ENCODE results near the gene KLHDC8A. TPM values are rescaled to one million over a fixed set of nuclear protein-coding genes. Genes with fewer than 3 reads are reported as not detected.

The KLHDC8A gene
- total and polyA plus RNA-seq, 9 of the 15 experiments (the other 6 are each of a cell fraction or from before 2014, with no cell fraction given), result 0.01 to 0.54 (median 0.04) TPM; not detected in 6

- TF ChIP-seq ZNF699 (CRISPR knock-in tag; IDR thresholded peaks at IDR 0.05; ENCODE audit: insufficient replicate concordance) (no peak), ZNF77 (CRISPR knock-in tag; IDR thresholded peaks at IDR 0.05) (no peak), SMARCE1 (IDR thresholded peaks at IDR 0.05) (no peak), ZNF121 (CRISPR knock-in tag; conservative IDR thresholded peaks at IDR 0.05) (no peak), POLR2AphosphoS2 (IDR thresholded peaks at IDR 0.05; ENCODE audit: low read length) (no peak), SRSF3 (IDR thresholded peaks at IDR 0.05; ENCODE audit: insufficient read depth, low read length) (no peak)
These were observed 14.1 kb upstream of the KLHDC8A start (continued) for GRCh38 chr1:205370780-205371179.

GRCh38 chr1:205369701-205370123 is 13.0 kb upstream of the KLHDC8A start:
- H3K4me2 ChIP-seq (ENCODE audit: insufficient read depth, low read length), result no peak overlapping the region
- BruUV-seq (replicated peaks), result no TSS peak
- peaks cover 0 to 2% of the 10 kb centered on the region in 2 experiments; a peak in 1 of 5 replicates for H3K4me1 ChIP-seq (replicated peaks in 1 of 2; ENCODE audit: control insufficient read depth in 2 of 2, insufficient read depth in 2 of 2, low read length in 2 of 2)
- FAIRE-seq, result no peak
- in situ Hi-C loops (cut with MboI) (no loop called here), intact Hi-C loops (cut with micrococcal nuclease) (no loop called here)
- H3K9me3 ChIP-seq (replicated peaks; ENCODE audit: control insufficient read depth, insufficient read depth, low read depth, low read length), result no peaks in the 10 kb centered on the region
- no peak overlapping the region for H2AFZ ChIP-seq (ENCODE audit: low read depth, low read length)
- no peak for ATAC-seq
- TF ChIP-seq EZH2 (IDR thresholded peaks at IDR 0.05; ENCODE audit: borderline replicate concordance, low read depth, low read length) (peak; percentile 46; the same call in 1 of the 2 replicates), ILF3 (IDR thresholded peaks at IDR 0.05; ENCODE audit: borderline replicate concordance) (no peak)
- H3K4me3 ChIP-seq, result no peak overlapping the region
- no peaks in the 10 kb centered on the region for H3K36me3 ChIP-seq (ENCODE audit: control insufficient read depth, insufficient read depth, low read length)
- DNase-seq (ENCODE audit: extremely low read depth in 1 of 4, low spot score in 3 of 4), result no peak
- peaks cover 4% of the 10 kb centered on the region; the same call in 1 of the 2 replicates for H4K20me1 ChIP-seq (replicated peaks; ENCODE audit: control insufficient read depth, insufficient read depth, low read length)
- ChIA-PET POLR2A (no interaction called here), CTCF (ENCODE audit: low intra/inter-chr PET ratio) (no interaction called here)
- no peaks in the 10 kb centered on the region for H3K79me2 ChIP-seq (ENCODE audit: control insufficient read depth, insufficient read depth, low read length)
- WGBS (ENCODE audit: insufficient coverage, low coverage, missing lambda C conversion rate), result 8% methylated on average over 3 of the region's 3 CpGs
- H3K9ac ChIP-seq (ENCODE audit: insufficient read depth in 1 of 2, low read depth in 2 of 2, low read length in 2 of 2), result no peak overlapping the region
- peaks cover 40 to 60% of the 10 kb centered on the region in 2 experiments for H3K27me3 ChIP-seq (ENCODE audit: control insufficient read depth in 2 of 2, insufficient read depth in 2 of 2, low read length in 2 of 2)
- no peaks in the 10 kb centered on the region for H3K9me1 ChIP-seq (ENCODE audit: control insufficient read depth, insufficient read depth, low read length)
- no peak overlapping the region for H3K27ac ChIP-seq (ENCODE audit: extremely low read depth, low read depth, low read length)
